GM19351 (cell line): ENCODE data around the gene C1QTNF8.

ENCODE experiments used
- ATAC-seq: cut with Tn5 transposase; IDR thresholded peaks from one replicate; pipeline ENCODE4 v1.9.1; 2021; ENCODE audit warnings: mild to moderate bottlenecking, moderate library complexity; ENCODE audit not compliant: unreplicated experiment

C1QTNF8 gene

GRCh38 chr16:1112506-1113184 is 16.6 kb upstream of the C1QTNF8 start:
- ATAC-seq, result no peak

GRCh38 chr16:1109648-1110047 is 13.6 kb upstream of the C1QTNF8 start:
- ATAC-seq, result no peak

GRCh38 chr16:1108299-1109252 is 12.5 kb upstream of the C1QTNF8 start:
- no peak for ATAC-seq

GRCh38 chr16:1107731-1108130 is 11.7 kb upstream of the C1QTNF8 start:
- no peak for ATAC-seq

- ATAC-seq, result no peak
Observed at GRCh38 chr16:1107141-1107540, 11.1 kb upstream of the C1QTNF8 start.

- no peak for ATAC-seq
Observed at GRCh38 chr16:1106659-1107058, 10.6 kb upstream of the C1QTNF8 start.

- ATAC-seq, result no peak
Observed at GRCh38 chr16:1105888-1106620, 10.0 kb upstream of the C1QTNF8 start.

- ATAC-seq, result no peak
Observed at GRCh38 chr16:1103636-1103980, 7.6 kb upstream of the C1QTNF8 start.

GRCh38 chr16:1102921-1103635 is 7.0 kb upstream of the C1QTNF8 start:
- no peak for ATAC-seq

GRCh38 chr16:1102333-1102700 is 6.3 kb upstream of the C1QTNF8 start:
- ATAC-seq, result no peak

- no peak for ATAC-seq
Observed at GRCh38 chr16:1101573-1102332, 5.7 kb upstream of the C1QTNF8 start.

- ATAC-seq, result no peak
Observed at GRCh38 chr16:1101133-1101532, 5.1 kb upstream of the C1QTNF8 start.

- ATAC-seq, result no peak
Observed at GRCh38 chr16:1100084-1100800, 4.2 kb upstream of the C1QTNF8 start.

- ATAC-seq, result no peak
Observed at GRCh38 chr16:1099189-1100083, 3.4 kb upstream of the C1QTNF8 start.

GRCh38 chr16:1098266-1098991 is 2.4 kb upstream of the C1QTNF8 start:
- ATAC-seq, result no peak

GRCh38 chr16:1097800-1098199 is 1.8 kb upstream of the C1QTNF8 start:
- ATAC-seq, result no peak

- no peak for ATAC-seq
Observed at GRCh38 chr16:1097156-1097555, 1.1 kb upstream of the C1QTNF8 start.
